Measurements from ENCODE around the gene OSBPL6. TPM values are rescaled to one million over a fixed set of nuclear protein-coding genes. Genes with fewer than 3 reads are reported as not detected.
"Not testable (repeated sequence)": the region's sequence is repeated elsewhere in the genome, so short reads cannot be mapped to it uniquely, and the experiment has no call there.

The OSBPL6 gene
- total RNA-seq, 1 donor from 2014 or later, result 6.4 TPM

DNA sequence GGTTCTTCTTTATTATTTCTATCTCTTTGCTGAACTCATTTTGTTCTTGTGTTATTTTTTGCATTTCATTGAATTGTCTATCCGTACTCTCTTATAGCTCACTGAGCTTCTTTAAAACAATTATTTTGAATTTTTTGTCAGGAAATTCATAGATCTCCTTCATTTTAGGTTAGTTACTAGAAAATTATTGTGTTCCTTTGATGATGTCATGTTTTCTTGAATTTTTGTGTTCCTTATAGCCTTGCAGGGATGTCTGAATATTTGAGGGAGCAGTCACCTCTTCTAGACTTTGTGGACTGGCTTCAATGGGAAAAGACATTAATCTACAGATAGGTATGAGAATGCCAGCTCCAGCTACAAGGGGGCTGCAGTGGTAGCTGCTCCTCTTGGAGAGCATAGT, 20.7 kb upstream of the OSBPL6 start:
- Histone ChIP-seq H3K36me3 (no peaks in the 10 kb centered on the region), H3K9me3 (replicated peaks) (peaks cover 9% of the 10 kb centered on the region)

DNA sequence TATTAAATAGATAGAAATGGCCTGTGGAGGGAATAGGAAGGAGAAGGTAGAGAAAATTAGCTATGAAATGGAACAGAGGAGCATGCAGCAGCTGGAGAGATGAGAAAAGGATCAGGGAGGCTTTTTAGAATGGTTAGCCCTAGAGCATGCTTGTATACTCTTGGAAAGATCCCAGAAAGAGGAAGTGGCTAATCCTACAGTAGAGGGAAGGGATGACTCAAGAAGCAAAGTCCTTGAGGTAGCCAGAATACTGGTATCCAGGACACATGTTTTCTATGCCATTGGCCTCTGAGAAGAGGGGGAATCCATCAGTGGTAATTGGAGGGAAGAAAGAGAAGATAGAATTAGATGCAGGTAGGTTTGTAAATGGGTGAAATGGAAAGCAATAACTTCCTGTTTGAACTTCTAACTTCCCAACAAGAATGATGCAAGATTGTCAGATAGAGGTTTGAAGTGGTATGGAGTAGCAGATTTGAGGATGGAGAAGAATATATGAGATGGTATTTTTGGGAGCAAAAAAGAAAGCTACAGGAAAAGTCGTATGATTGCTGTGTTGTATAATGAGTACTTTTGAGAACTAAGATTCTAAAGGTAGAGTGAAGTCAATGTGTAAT, 17.1 kb upstream of the OSBPL6 start:
- Histone ChIP-seq H3K36me3 (no peaks in the 10 kb centered on the region), H3K4me1 (no peaks in the 10 kb centered on the region), H3K27ac (replicated peaks) (no peak overlapping the region), H3K4me3 (no peak overlapping the region), H3K27me3 (ENCODE audit: low read depth) (peaks cover 5% of the 10 kb centered on the region), H3K9me3 (replicated peaks) (peaks cover 4% of the 10 kb centered on the region)
- TF ChIP-seq, protein P1, sequence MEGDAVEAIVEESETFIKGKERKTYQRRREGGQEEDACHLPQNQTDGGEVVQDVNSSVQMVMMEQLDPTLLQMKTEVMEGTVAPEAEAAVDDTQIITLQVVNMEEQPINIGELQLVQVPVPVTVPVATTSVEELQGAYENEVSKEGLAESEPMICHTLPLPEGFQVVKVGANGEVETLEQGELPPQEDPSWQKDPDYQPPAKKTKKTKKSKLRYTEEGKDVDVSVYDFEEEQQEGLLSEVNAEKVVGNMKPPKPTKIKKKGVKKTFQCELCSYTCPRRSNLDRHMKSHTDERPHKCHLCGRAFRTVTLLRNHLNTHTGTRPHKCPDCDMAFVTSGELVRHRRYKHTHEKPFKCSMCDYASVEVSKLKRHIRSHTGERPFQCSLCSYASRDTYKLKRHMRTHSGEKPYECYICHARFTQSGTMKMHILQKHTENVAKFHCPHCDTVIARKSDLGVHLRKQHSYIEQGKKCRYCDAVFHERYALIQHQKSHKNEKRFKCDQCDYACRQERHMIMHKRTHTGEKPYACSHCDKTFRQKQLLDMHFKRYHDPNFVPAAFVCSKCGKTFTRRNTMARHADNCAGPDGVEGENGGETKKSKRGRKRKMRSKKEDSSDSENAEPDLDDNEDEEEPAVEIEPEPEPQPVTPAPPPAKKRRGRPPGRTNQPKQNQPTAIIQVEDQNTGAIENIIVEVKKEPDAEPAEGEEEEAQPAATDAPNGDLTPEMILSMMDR (IDR thresholded peaks at IDR 0.05; ENCODE audit: borderline replicate concordance), result no peak
- DNase-seq, result no peak
- intact Hi-C loops (cut with micrococcal nuclease), result no loop called here

More for the DNA sequence above, 20.7 kb upstream of the OSBPL6 start:
- H3K4me3 ChIP-seq, result no peak overlapping the region
- H3K27me3 ChIP-seq (ENCODE audit: low read depth), result no peaks in the 10 kb centered on the region
- intact Hi-C loops (cut with micrococcal nuclease), result no loop called here
- no peak for DNase-seq
- TF ChIP-seq, protein P1 (IDR thresholded peaks at IDR 0.05; ENCODE audit: borderline replicate concordance), result no peak
- no peaks in the 10 kb centered on the region for H3K4me1 ChIP-seq
- H3K27ac ChIP-seq (replicated peaks), result no peak overlapping the region

DNA sequence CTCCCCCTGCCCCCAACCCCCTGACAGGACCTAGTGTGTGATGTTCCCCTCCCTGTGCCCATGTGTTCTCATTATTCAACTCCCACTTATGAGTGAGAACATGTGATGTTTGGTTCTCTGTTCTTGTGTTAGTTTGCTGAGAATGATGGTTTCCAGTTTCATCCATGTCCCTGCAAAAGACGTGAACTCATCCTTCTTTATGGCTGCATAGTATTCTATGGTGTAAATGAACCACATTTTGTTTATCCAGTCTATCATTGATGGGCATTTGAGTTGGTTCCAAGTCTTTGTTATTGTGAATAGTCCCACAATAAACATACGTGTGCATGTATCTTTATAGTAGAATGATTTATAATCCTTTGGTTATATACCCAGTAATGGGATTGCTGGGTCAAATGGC, 13.7 kb upstream of the OSBPL6 start:
- H3K9me3 ChIP-seq (replicated peaks); DNase-seq; H3K36me3 ChIP-seq; H3K4me3 ChIP-seq; H3K4me1 ChIP-seq; intact Hi-C loops (cut with micrococcal nuclease); H3K27ac ChIP-seq (replicated peaks); H3K27me3 ChIP-seq (ENCODE audit: low read depth): not testable (repeated sequence)

DNA sequence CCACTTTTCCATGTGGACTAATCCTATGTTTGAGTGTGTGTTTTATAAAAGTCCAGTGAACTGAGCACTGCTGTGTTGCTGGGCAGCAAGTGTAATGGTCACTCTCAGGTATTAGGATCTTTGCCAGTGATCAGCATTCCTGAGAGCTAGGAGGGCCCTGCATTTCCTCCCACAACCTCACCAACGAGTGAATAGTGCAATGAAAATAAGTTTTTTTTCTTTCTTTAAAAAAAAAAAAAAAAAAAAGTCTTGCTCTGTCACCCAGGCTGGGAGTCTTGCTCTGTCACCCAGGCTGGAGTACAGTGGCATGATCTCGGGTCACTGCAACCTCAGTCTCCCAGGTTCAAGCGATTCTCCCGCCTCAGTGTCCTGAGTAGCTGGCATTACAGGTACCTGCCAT, 6.5 kb upstream of the OSBPL6 start:
- Histone ChIP-seq H3K27me3 (ENCODE audit: low read depth) (peaks cover 8% of the 10 kb centered on the region), H3K4me1 (peaks cover 8% of the 10 kb centered on the region), H3K4me3 (no peak overlapping the region), H3K9me3 (replicated peaks) (no peaks in the 10 kb centered on the region), H3K36me3 (no peaks in the 10 kb centered on the region), H3K27ac (replicated peaks) (no peak overlapping the region)
- DNase-seq, result no peak
- TF ChIP-seq, protein P1 (IDR thresholded peaks at IDR 0.05; ENCODE audit: borderline replicate concordance), result no peak
- intact Hi-C loops (cut with micrococcal nuclease), result no loop called here

DNA sequence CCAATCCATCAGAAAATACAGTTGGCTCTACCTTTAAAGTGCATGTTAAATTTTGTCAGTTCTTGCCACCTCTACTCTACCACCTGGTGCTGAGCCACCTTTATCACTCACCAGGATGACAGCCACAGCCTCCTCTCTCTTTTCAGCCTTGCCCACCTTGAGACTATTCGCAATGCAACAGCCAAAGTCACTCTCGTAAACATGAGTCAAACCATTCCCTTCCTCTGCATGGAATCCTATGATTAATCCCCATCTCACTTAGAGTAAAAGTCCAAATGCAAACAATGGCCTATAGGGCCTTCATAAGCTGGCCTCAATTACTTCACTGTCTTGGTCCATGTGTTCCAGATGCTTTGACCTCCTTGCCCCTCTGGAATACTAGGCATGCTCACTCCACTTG, 5.8 kb upstream of the OSBPL6 start:
- DNase-seq, result no peak
- no peaks in the 10 kb centered on the region for H3K36me3 ChIP-seq
- TF ChIP-seq, protein P1 (IDR thresholded peaks at IDR 0.05; ENCODE audit: borderline replicate concordance), result no peak
- intact Hi-C loops (cut with micrococcal nuclease), result no loop called here
- H3K4me3 ChIP-seq, result no peak overlapping the region
- no peaks in the 10 kb centered on the region for H3K9me3 ChIP-seq (replicated peaks)
- H3K27ac ChIP-seq (replicated peaks), result no peak overlapping the region
- peaks cover 10% of the 10 kb centered on the region for H3K27me3 ChIP-seq (ENCODE audit: low read depth)
- peaks cover 12% of the 10 kb centered on the region for H3K4me1 ChIP-seq

DNA sequence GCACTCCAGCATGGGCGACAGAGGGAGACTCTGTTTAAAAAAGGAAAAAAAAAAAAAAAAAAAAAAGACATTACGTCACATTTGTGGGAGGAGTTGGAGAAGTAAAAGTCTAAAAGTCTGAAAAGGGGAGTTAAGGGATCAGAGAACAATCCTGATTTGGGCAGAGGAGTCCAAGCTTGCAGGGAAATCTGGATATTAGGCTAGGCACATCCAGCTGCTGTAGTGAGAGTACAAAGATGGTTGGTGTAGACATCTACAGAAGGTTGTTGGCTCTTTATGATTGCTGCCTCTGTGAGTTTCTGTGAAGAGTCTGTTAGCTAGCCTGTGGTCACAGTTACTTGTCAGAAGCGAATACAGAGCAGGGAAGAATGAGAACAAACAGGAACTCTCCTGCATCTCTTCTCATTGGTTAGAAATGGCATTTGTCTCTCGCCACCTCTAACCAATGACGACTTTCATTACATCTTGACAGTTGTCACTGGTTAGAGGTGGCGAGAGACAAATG, 3.3 kb upstream of the OSBPL6 start:
- Histone ChIP-seq H3K4me3 (no peak overlapping the region), H3K9me3 (replicated peaks) (no peaks in the 10 kb centered on the region), H3K27ac (replicated peaks) (peak overlapping the region; percentile 7), H3K4me1 (peaks cover 37% of the 10 kb centered on the region), H3K27me3 (ENCODE audit: low read depth) (peaks cover 17% of the 10 kb centered on the region), H3K36me3 (no peaks in the 10 kb centered on the region)
- no peak for DNase-seq
- intact Hi-C loops (cut with micrococcal nuclease), result loop anchor here (10.0 kb wide), 1 partner anchor 84 kb away; no protein-coding TSS in a partner anchor
- TF ChIP-seq, protein P1 (IDR thresholded peaks at IDR 0.05; ENCODE audit: borderline replicate concordance), result no peak
